Upper lobe of left lung (tissue), 6 donors: Measurements from ENCODE around the gene TPRA1. TPM values are rescaled to one million over a fixed set of nuclear protein-coding genes. Genes with fewer than 3 reads are reported as not detected.

Experiments
- ATAC-seq, 2 donors: fragments of 200-7000 bp; cut with Tn5 transposase; one replicate each; pipeline ENCODE4 v1.9.1; 2022; ENCODE audit warnings: mild to moderate bottlenecking in 2 of 2, moderate library complexity in 2 of 2; ENCODE audit not compliant: low FRiP score in 2 of 2
- DNase-seq, 2 donors: peaks; one replicate each; pipeline ENCODE4 v3.0.0-alpha.2; 2019 to 2020
- H3K27ac ChIP-seq, 4 donors: fragments of 200-600 bp; sonication (generic); one replicate each; pipeline ENCODE4 v1.5.1; 2016 to 2019
- H3K27me3 ChIP-seq, 4 donors: fragments of 200-600 bp; sonication (generic); one replicate each; pipeline ENCODE4 v1.5.1; 2017 to 2019
- H3K36me3 ChIP-seq, 4 donors: fragments of 200-600 bp; sonication (generic); one replicate each; pipeline ENCODE4 v1.5.1; 2016 to 2019
- H3K4me1 ChIP-seq, 4 donors: fragments of 200-600 bp; sonication (generic); one replicate each; pipeline ENCODE4 v1.5.1; 2018 to 2019
- H3K4me3 ChIP-seq, 4 donors: fragments of 200-600 bp; sonication (generic); one replicate each; pipeline ENCODE4 v1.5.1; 2017 to 2019; ENCODE audit warnings: mild to moderate bottlenecking in 2 of 4, moderate library complexity in 1 of 4
- H3K9me3 ChIP-seq, 4 donors: fragments of 200-600 bp; sonication (generic); one replicate each; pipeline ENCODE4 v1.5.1; 2018 to 2019
- EP300 ChIP-seq, 4 donors: sonication (generic); formaldehyde crosslinking; IDR thresholded peaks; one replicate each; pipeline ENCODE4 v1.5.1; 2017; ENCODE audit warnings: antibody characterized with exemption in 4 of 4, control low read depth in 2 of 4
- POLR2A ChIP-seq, 4 donors: fragments of 450-650 bp; IDR thresholded peaks; one replicate each; pipeline ENCODE4 v1.5.1; 2016 to 2017; ENCODE audit warnings: antibody characterized with exemption in 4 of 4, mild to moderate bottlenecking in 2 of 4
- POLR2AphosphoS5 ChIP-seq, 2 donors: sonication (generic); formaldehyde crosslinking; IDR thresholded peaks; one replicate each; pipeline ENCODE4 v1.5.1; 2017; ENCODE audit warnings: antibody characterized with exemption in 2 of 2
- WGBS, 2 donors: methylation state at CpG; one replicate each; pipeline ENCODE4 v1.1.5; 2017 to 2018; 5-methylcytosine and 5-hydroxymethylcytosine counted together
- total RNA-seq, 6 donors: library from RNA; depleted of rRNA in 4 of 6; stranded (reverse); fragments of >200 nt in 4 of 6; gene quantifications; one replicate each; pipeline versions ENCODE4 v1.1.0 to v1.2.1, GENCODE V29; 2016 to 2021
- TF ChIP-seq, protein P1 (sequence below), 6 experiments: fragments of 450-650 bp in 4 of 6; fragments of 200-600 bp in 2 of 6; sonication (generic) in 2 of 6; IDR thresholded peaks; one replicate each; pipeline ENCODE4 v1.5.1; 2016 to 2019; ENCODE audit warnings: antibody characterized with exemption in 6 of 6
- donor health status: DM: no; HTN: no; CAD: no; lungs with moderate emphysema.
- donor health status: DM: no; HTN: yes; CAD: no; lungs with severe emphysema.

Gene TPRA1
- total RNA-seq, 6 donors from 2014 or later, result 16.8 to 44.4 (median 40.3) TPM

DNA sequence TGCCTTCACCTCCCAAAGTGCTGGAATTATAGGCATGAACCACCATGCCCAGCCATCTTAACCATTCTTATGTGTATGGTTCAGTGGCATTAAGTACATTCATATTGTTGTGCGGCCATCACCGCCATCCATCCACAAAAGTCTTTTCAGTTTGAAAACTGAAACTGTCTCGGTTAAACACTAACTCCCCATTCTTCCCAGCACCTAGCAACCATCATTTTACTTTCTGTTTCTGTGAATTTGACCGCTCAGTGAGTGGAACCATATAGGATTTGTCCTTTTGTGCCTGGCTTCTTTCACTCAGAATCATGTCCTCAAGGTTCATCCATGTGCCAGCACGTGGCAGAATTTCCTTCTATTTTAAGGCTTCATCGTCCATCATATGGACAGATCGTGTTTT lies 13.5 kb upstream of the TPRA1 start:
- Histone ChIP-seq H3K9me3 (no peaks in the 10 kb centered on the region), H3K27me3 (no peaks in the 10 kb centered on the region), H3K36me3 (peaks cover 0 to 45% (median 22%) of the 10 kb centered on the region in 4 donors), H3K27ac (no peak overlapping the region), H3K4me3 (no peak overlapping the region), H3K4me1 (peaks cover 0 to 3% (median 1%) of the 10 kb centered on the region in 4 donors)
- no peak for TF ChIP-seq EP300 (IDR thresholded peaks at IDR 0.05)
- TF ChIP-seq, protein P1, sequence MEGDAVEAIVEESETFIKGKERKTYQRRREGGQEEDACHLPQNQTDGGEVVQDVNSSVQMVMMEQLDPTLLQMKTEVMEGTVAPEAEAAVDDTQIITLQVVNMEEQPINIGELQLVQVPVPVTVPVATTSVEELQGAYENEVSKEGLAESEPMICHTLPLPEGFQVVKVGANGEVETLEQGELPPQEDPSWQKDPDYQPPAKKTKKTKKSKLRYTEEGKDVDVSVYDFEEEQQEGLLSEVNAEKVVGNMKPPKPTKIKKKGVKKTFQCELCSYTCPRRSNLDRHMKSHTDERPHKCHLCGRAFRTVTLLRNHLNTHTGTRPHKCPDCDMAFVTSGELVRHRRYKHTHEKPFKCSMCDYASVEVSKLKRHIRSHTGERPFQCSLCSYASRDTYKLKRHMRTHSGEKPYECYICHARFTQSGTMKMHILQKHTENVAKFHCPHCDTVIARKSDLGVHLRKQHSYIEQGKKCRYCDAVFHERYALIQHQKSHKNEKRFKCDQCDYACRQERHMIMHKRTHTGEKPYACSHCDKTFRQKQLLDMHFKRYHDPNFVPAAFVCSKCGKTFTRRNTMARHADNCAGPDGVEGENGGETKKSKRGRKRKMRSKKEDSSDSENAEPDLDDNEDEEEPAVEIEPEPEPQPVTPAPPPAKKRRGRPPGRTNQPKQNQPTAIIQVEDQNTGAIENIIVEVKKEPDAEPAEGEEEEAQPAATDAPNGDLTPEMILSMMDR (IDR thresholded peaks at IDR 0.05), result no peak
- TF ChIP-seq POLR2AphosphoS5 (IDR thresholded peaks at IDR 0.05), result no peak
- TF ChIP-seq POLR2A (IDR thresholded peaks at IDR 0.05), result no peak
- ATAC-seq, result no peak
- 91 to 92% methylated on average over 7 of the region's 7 CpGs for WGBS, 2 donors
- DNase-seq, result no peak

DNA sequence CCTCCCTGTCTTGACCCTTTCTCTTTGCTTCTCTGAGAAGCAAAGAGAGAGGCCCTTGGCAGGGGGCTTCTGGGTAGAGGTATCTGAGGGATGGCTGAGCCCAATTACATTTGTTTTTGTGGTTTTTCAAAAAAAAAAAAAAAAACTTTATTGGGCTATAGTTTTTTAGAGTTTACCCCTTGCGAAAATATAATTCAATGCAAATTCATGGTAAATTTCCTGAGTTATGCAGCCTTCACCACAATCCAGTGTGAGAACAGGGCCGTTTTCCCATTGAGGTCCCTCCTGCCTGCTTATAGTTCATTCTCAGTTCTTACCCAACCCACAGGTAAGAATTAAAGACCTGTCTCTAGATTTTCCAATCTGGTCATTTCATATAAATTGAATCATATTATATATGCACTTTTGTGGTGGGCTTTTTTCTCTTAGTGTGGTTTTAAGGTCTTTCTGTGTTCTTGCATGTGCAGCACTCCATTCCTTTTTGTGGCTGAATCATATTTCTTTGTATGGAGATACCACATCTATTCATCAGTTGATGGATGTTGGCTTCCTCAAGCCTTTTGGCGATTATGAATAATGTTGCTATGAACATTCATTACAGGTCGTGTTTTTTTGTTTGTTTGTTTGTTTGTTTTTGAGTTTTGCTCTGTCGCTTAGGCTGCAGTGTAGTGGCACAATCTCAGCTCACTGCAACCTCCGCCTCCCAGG lies 10.4 kb upstream of the TPRA1 start:
- Histone ChIP-seq H3K27ac (no peak overlapping the region), H3K9me3 (no peaks in the 10 kb centered on the region), H3K27me3 (no peaks in the 10 kb centered on the region), H3K36me3 (peaks cover 0 to 14% (median under 1%) of the 10 kb centered on the region in 4 donors), H3K4me3 (no peak overlapping the region), H3K4me1 (peaks cover 8 to 18% (median 13%) of the 10 kb centered on the region in 4 donors)
- no peak for DNase-seq
- TF ChIP-seq, protein P1 (IDR thresholded peaks at IDR 0.05), result no peak
- no peak for TF ChIP-seq POLR2A (IDR thresholded peaks at IDR 0.05)
- WGBS, 2 donors, result 81 to 83% methylated on average over 6 of the region's 6 CpGs
- ATAC-seq, result no peak

DNA sequence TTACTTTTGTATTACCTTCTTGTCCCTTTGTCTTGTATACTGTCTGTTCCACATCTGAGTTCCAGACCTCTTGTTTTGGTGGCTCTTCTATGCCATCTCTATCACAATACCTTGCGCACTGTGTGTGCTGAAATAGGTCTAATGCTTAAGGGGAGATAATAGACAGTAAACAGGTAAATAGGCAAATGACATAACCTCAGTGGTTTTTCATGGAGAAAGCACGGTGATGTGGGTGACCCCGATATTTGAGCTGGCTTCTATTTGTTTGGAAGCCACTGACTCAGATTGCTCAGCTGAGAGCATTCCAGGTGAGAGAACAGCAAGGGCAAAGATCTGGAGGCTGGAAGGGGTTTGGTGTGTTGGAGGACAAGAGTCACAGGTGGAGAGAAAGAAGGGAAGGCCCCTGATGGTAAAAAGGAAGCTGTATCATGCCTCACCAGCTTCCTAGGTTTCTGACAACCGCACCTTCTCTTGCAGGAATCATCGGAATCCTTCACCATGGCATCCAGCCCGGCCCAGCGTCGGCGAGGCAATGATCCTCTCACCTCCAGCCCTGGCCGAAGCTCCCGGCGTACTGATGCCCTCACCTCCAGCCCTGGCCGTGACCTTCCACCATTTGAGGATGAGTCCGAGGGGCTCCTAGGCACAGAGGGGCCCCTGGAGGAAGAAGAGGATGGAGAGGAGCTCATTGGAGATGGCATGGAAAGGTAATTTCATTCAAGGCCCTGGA lies 8.5 kb upstream of the TPRA1 start:
- Histone ChIP-seq H3K9me3 (no peaks in the 10 kb centered on the region), H3K27ac (peak overlapping the region in 2 of 4 donors; percentile 79), H3K27me3 (no peaks in the 10 kb centered on the region), H3K4me3 (peak overlapping the region in 3 of 4 donors; percentile 53 to 81 (median 71)), H3K36me3 (no peaks in the 10 kb centered on the region), H3K4me1 (peaks cover 8 to 18% (median 13%) of the 10 kb centered on the region in 4 donors)
- no peak for TF ChIP-seq POLR2AphosphoS5 (IDR thresholded peaks at IDR 0.05)
- TF ChIP-seq, protein P1 (IDR thresholded peaks at IDR 0.05), result no peak
- TF ChIP-seq POLR2A (IDR thresholded peaks at IDR 0.05), result no peak
- no peak for TF ChIP-seq EP300 (IDR thresholded peaks at IDR 0.05)
- 57 to 63% methylated on average over 13 to 14 of the region's 14 CpGs for WGBS, 2 donors
- peak in 1 of 2 donors; percentile 62 for DNase-seq
- no peak for ATAC-seq

DNA sequence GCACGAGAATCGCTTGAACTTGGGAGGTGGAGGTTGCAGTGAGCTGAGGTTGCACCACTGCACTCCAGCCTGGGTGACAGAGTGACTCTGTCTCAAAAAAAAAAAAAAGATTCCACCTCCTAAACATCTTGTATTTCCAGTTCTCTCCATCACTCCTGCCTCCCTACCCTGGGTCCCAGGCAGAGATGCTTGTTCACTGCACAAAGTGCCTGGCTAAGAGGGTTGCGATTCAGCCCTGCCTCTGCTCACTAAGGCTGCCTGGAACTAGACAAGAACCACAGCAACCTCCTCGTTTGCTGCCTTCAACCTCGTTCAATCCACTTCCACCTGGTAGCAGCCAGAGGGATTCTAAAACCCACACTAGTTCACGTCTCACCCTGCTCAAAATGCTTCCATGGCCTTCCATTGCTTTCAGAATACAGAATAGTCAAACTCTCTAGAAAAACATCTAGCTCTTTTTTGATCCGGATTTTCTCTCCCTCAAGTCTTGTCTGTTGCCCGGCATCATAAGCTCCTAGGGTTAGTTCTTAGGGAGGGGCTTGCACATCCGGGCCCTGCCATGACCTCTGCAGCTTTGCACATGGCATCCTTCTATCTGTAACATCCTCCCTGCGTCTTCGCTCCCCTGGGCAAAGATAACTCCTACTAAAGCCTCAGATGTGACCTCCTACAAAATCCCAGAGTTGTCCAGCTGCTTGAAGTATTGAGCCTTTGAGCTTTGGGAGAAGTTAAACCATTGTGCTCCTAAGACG lies 6.7 kb upstream of the TPRA1 start:
- TF ChIP-seq, protein P1 (IDR thresholded peaks at IDR 0.05), result no peak
- TF ChIP-seq POLR2A (IDR thresholded peaks at IDR 0.05) (no peak), EP300 (IDR thresholded peaks at IDR 0.05) (no peak), POLR2AphosphoS5 (IDR thresholded peaks at IDR 0.05) (no peak)
- no peaks in the 10 kb centered on the region for H3K36me3 ChIP-seq
- peak overlapping the region in 1 of 4 donors; percentile 53 for H3K4me3 ChIP-seq
- no peaks in the 10 kb centered on the region for H3K27me3 ChIP-seq
- no peak for DNase-seq
- no peak overlapping the region for H3K27ac ChIP-seq
- peaks cover 8 to 18% (median 13%) of the 10 kb centered on the region in 4 donors for H3K4me1 ChIP-seq
- WGBS, 2 donors, result 70 to 76% methylated on average over 12 of the region's 12 CpGs
- ATAC-seq, result no peak
- H3K9me3 ChIP-seq, result no peaks in the 10 kb centered on the region
